HG03025 (cell line): ENCODE measurements around the gene SGTB.

Experiments used
- ATAC-seq: cut with Tn5 transposase; IDR thresholded peaks from one replicate; pipeline ENCODE4 v1.9.1; 2021; ENCODE audit warnings: mild to moderate bottlenecking, moderate library complexity; ENCODE audit not compliant: unreplicated experiment, low FRiP score

SGTB gene, protein sequence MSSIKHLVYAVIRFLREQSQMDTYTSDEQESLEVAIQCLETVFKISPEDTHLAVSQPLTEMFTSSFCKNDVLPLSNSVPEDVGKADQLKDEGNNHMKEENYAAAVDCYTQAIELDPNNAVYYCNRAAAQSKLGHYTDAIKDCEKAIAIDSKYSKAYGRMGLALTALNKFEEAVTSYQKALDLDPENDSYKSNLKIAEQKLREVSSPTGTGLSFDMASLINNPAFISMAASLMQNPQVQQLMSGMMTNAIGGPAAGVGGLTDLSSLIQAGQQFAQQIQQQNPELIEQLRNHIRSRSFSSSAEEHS

DNA sequence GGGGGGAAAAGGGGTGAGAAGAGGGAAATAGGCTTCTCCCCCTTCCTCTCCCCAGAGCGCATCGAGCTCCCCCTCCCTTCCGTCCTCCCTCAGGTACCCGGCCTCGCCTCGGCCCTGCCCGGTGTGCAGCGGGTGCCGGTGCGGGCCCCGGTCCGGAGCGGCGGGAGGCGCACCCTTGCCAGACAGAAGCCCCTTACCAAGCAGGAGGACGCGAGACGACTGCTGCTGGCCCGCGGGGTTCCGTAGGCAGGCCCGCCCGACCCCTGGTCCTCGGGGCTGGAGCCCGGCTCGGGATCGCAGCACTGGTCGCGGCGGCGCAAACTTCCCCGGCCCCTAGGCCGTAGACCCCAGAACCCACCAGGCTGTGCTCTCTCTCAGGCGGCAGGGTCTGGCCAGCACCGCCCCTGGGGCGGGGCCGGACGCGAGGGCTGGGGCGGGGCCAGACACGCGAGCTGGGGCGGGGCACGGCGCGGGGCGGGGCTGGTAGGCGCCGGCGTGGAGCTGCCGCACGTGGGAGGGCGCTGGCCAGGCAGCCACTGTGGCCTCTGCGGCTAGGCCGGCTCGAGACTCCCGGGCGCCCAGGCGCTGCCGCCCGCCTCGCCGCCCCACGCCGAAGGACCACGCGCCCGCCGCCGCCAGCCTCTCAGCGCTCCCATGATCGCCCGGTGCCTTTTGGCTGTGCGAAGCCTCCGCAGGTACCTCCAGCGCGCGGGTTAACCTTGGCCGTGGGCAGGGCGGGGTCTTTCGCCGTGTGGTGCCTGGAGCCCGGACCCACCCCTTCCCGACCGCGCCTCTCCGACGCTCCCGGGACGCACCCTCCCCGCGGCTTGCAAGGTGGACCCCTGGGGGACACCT, at the start of gene SGTB, which contains the start of gene NLN:
Gene SGTB, minus strand, starts transcription at position 390 of the 855 bp plus-strand sequence. CDS start 1,302 bp downstream, outside the sequence.
Gene NLN, plus strand, starts transcription at position 486 of the 855 bp plus-strand sequence. Its CDS starts 169 bp downstream, at position 655.
- peak; percentile 92 for ATAC-seq

DNA sequence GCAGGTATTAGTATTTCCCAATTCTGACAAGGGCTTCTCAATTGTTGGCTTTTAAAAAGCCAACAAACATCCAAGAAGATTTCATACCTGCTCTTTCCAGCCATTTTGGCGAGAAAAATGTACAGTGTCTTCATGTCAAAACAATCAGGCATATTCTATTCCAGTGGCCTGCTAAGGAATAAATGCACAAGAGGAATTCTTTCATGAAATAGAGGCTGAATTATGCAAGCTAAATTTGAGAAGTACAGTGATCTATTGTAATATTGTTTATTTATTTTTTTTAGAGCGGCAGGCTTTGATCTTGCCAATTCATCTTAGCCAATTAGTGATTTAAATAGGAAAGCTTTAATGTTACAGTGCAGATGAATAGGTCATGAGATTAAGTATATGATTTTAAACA, 49.4 kb upstream of the SGTB start:
- ATAC-seq: no peak

DNA sequence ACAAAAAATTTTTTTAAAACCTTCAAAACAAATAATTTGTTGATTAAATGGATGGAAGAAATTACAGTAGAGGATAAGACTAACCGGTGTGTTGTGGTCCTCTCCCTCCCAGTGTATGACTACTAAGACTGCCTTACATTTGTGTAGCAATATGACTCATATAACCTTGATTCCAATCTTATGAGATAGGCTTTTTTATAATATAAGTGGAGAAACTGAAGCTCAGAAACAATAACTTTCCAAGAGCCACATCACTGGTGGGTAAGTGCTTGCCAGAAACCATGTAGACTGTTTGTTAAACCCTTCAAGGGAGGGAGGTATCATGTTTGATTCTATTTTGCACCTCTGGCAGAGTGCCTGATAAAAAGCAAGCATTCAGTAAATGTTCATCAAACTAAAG, 47.6 kb upstream of the SGTB start:
- no peak for ATAC-seq

DNA sequence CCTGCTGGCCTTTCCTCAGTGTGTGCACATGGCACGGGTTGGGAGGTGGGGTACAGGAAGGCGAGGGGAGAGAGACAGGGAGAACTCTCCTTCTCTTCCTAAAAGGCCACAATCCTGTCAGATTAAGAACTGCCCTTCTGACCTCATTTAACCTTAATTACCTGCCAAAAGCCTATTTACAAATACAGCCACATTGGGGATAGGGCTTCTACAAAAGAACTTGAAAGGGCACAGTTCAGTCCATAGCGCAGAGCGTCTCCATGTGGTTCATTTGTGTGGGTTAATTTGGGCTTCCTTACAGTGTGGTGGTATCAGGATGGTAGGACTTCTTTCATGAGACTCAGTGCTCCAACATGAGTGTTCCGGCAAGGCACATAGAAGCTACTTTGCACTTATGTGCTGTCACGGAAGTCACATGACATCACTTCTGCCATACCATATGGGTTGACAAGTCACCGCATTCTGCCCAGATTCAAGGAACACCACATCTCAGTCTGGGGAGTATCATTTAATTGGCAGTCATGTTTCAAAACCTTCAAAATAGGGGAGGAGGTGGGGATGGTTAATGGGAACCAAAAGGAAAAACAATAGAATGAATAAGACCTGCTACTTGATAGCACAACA, 46.9 kb upstream of the SGTB start:
- no peak for ATAC-seq

DNA sequence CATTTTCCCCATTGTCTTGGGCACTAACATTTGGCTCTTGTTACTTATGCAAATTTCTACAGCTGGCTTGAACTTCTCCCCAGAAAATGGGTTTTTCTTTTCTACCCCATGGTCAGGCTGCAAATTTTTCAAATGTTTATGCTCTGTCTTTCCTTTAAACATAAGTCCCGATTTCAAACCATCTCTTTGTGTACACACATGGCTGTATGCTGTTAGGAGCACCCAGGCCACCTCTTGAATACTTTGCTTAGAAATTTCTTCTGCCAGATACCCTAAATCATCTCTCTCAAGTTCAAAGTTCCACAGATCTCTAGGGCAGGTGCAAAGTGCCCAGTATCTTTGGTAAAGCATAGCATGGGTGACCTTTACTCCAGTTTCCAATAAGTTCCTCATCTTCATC, 45.7 kb upstream of the SGTB start:
- ATAC-seq: no peak

DNA sequence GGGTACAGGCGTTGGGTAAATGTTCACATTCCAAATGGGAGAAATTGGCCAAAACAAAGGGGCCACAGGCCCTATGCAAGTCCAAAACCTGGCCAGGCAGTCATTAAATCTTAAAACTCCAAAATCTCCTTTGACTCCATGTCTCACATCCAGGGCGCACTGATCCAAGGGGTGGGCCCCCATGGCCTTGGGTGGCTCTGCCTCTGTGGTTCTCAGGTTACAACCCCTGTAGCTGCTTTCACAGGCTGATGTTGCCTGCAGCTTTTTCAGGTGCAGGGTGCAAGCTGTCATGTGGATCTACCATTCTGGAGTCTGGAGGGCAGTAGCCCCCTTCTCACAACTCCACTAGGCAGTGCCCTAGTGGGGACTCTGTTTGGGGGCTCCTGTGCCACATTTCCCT, 44.9 kb upstream of the SGTB start:
- no peak for ATAC-seq

DNA sequence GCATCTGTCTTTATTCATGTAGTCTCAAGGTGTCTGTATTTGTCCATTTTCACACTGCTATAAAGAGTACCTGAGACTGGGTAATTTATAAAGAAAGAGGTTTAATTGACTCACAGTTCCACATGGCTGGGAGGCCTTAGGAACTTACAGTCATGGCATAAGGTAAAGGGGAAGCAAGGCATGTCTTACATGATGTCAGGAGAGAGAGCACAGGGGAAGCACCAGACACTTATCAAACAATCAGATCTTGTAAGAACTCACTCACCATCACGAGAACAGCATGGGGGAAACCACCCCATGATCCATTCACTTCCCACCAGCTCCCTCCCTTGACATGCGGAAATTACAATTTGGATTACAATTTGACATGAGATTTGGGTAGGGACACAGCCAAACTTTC, 44.3 kb upstream of the SGTB start:
- no peak for ATAC-seq

DNA sequence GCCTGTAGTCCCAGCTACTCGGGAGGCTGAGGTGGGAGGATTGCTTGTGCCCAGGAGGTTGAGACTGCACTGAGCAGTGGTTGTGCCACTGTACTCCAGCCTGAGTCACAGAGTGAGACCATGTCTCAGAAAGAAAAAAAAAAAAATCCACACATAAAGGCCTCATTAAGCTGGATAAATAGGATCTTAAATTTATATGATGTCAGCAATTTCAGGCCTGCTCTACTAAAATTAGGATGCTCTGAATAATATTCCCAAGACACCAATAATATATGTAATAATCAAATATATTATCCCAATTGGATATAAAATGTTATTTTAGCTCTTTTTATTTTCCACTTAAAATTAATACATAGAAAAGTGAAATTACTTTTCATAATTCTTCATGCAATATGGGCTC, 43.7 kb upstream of the SGTB start:
- ATAC-seq: no peak

DNA sequence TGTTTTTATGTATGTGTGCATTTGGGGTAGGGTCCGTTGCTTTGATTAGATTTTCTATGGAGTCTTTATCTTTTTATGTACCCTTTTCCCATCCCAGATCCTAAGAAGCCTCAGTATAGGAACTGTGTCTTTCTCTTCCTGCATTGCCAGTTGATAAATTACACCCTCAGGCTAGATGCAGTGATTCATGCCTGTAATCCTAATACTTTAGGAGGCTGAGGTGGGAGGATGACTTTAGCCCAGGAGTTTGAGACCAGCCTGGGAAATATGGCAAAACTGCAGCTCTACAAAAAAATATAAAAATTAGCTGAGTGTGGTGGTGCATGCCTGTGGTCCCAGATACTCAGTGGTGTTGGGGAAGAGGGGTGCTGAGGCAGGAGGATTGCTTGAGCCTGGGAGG, 40.3 kb upstream of the SGTB start:
- ATAC-seq: no peak

DNA sequence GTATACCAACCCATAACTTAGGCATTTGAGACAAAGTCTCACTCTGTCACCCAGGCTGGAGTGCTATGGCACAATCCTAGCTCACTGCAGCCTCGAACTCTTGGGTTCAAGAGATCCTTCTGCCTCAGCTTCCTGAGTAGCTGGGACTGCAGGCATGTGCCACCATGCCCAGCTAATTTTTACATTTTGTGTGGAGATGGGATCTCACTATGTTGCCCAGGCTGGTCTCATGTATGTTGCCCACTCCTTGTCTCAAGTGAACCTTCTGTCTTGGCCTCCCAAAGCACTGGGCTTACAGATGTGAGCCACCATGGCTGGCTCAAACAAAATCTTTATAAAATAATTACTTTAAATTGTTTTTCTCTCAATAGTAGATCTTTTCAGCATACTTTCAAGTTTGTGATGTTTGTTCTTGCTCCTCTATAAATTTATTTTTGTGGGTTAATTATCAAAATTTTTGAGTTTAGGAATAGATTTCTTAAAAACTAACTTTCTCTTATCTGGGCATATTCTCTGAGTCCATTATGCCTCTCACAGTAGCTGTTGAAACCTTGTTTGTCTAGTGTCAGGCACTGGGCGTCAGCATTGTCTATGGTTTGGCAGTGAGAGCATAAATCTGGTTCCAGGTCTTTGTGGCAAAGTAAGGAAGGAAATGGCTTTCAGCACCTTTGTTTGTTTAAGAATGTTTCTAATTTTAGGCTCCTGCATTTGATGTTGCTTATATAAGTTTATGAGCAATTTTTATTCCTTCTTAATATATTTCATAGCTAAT, 38.8 kb upstream of the SGTB start:
- no peak for ATAC-seq

DNA sequence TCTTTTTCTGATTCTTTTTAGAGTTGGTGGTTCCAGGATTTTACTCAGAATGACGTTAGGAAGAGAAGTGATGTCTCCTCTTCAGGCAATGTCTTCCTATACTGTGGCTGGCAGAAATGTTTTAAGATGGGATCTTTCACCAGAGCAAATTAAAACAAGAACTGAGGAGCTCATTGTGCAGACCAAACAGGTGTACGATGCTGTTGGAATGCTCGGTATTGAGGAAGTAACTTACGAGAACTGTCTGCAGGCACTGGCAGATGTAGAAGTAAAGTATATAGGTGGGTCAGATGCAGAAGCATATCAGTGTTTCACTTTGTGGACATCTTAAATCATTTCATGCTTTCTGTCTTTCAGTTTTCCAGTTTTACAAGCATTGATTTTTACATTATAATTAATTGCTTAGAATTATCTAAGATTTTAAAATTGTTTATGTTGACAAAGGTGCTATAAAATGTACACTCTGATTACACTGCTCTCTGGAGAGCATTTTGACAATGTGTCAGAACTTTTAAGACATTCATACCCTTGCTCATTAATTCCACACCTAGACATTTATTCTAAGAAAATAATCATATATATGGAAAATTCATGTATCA, 36.7 kb upstream of the SGTB start:
- ATAC-seq: no peak

DNA sequence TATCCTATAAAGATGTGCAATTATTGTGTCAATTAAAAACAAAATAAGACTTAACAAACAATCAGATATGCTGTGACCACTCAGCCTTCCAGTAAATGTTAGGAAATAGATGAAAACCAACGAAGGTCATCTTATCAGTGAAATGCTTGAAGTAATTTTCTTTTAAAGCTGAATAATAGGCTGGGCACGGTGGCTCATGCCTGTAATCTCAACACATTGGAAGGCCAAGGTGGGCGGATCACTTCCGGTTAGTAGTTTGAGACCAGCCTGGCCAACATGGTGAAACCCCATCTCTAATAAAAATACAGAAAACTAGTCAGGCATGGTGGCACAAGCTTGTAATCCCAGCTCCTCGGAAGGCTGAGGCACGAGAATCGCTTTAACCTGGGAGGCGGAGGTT, 31.3 kb upstream of the SGTB start:
- no peak for ATAC-seq

DNA sequence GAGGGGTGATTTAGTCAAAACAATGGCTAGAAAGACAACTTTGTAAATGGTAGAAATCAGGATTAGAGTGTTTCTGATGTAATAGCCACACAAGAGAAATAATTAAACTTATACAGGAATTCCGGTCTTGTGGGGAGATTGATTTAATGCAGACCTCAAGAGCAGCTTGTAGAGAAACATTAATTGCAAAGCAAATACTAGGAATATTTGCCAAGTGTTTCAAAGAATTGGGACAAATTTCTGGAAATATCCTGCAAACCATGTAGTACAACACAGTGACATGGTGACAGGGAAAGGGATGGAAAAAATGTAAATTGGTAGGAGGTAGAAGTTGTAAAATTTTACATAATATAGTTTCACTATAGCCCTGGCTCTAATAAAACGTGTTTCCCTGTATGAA, 29.0 kb upstream of the SGTB start:
- no peak for ATAC-seq

DNA sequence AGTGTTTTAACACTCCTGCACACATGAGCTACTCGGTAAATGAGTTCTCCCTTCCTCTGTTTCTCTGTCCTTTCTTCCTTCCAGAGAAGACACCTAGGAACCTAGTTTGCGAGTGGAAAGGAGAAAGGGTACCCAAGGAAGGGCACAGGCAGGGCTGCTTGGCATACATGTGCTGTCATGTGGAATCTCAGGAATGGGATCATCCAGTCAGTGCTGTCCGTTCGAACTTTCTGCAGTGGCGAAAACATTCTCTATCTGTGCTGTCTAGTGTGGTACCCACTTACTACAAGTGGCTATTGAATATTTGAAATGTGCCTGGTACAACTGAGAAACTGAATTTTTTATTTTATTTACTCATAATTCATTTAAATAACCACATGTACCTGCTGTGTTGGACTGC, 28.0 kb upstream of the SGTB start:
- no peak for ATAC-seq

DNA sequence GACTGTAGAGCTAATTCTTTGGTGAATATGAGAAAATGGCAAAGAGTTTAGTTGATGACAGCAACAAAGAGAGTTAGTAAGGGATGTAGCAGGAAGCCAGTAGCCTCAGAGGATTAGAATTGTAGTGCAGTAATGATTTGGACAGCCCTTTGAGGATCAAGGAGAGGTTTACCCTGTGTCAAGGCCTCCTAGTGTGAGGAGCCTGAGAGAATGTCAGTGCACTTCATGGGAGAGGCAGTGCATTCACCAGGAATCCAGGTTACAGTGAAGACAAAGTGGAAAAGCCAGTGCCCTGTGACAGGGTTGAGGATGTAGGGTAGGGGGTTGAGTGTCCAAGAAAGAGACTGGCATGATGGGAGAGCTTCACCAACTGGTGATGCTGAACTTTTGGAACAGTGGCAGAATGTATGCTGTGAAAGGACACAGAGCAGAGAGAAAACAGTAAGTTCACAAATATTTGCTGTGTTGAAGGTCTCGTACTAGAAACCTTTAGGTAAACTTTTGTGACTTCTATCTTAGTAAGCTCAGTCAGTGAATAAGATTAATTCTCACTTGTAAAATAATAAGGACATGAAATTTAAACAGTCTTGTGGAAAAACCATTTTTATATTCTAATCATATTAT, 27.4 kb upstream of the SGTB start:
- ATAC-seq: no peak

DNA sequence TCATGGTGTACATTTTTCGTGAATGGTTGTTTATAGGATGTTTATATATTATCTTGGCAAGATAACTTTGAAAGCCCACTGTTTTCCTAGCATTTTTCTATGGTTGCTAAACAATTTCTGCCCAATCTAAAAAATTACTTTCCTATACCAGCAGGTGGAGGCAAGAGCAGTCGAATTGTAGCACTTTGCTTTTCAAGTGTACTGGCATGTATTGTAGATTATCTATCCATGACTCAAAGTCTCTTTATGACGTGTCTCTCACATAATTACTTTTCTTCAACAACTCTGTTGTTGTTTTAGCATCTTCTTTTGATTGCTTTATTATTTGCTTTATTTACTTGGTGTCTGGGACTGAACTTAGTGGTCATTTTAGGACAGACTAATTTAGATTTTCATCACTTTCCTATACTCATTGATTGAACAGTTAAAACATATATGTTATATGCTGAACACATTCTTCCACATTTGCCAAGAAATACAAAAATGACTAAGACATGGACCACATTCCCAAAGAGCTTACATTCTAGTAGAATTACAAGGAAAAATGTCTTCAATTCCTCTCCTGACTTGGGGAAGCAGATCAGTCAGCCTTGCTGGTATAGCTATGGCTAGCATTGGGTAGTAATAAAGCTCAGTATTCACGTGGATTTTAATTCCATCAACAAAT, 20.8 kb upstream of the SGTB start:
- no peak for ATAC-seq

DNA sequence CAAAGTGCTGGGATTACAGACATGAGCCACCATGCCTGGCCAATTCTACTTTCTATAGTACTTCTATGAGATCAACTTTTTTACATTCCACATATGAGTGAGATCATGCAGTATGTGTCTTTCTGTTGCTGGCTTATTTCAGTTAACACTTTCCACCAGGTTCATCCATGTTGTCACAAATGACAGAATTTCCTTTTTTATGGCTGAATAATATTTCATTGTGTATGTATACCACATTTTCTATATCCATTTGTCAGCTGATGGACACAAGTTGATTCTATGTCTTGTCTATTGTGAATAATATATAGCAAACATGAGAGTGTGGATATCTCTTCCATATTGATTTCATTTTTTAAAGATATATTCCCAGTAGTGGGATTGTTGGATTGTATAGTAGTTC, 17.3 kb upstream of the SGTB start:
- ATAC-seq: no peak

DNA sequence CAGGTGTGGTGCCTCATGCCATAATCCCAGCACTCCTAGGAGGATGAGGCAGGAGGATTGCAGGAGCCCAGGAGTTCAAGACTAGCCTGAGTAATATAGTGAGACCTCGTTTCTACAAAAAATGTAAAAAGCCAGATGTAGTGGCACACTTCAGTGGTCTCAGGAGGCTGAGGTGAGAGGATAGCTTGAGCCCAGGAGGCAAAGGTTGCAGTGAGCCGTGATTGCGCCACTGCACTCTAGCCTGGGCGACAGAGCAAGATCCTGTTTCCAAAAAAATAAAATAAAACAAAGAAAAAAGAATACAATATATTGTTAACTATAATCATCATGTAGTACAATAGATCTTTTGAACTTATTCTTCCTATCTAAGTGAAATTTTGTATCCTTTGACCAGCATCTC, 16.4 kb upstream of the SGTB start:
- no peak for ATAC-seq

DNA sequence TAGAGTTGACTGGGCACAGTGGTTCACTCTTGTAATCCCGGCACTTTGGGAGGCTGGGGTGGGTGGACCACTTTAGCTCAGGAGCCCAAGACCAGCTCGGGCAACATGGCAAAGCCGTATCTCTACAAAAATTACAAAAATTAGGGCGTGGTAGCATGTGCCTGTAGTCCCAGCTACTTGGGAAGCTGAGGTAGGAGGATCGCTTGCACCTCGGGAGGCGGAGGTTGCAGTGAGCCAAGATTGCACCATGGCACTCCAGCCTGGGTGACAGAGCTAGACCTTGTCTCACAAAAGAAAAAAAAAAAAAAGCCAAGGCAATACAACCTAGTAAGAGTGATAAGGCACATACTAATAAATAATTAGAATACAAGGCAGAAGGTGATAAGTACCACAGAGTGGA, 15.9 kb upstream of the SGTB start:
- no peak for ATAC-seq
